ENCODE data around the gene GET3. TPM values are rescaled to one million over a fixed set of nuclear protein-coding genes. Genes with fewer than 3 reads are reported as not detected.

GET3 gene
- total RNA-seq, 1 donor from 2014 or later, result 57.5 TPM

DNA sequence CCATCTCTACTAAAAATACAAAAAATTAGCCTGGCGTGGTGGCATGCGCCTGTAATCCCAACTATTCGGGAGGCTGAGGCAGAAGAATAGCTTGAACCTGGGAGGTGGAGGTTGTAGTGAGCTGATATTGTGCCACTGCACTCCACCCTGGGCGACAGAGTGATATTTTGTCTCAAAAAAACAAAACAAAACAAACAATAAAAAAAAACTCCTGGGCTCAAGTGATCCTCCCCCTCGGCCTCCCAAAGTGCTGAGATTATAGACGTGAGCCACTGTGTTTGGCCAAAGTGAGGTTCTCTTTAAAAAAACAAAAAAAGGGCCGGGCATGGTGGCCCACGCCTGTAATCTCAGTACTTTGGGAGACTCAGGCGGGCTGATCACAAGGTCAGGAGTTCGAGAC lies 50.2 kb downstream of the GET3 start:
- H3K4me1 ChIP-seq, result peaks cover 69% of the 10 kb centered on the region
- H3K36me3 ChIP-seq, result no peaks in the 10 kb centered on the region
- TF ChIP-seq, protein P1, sequence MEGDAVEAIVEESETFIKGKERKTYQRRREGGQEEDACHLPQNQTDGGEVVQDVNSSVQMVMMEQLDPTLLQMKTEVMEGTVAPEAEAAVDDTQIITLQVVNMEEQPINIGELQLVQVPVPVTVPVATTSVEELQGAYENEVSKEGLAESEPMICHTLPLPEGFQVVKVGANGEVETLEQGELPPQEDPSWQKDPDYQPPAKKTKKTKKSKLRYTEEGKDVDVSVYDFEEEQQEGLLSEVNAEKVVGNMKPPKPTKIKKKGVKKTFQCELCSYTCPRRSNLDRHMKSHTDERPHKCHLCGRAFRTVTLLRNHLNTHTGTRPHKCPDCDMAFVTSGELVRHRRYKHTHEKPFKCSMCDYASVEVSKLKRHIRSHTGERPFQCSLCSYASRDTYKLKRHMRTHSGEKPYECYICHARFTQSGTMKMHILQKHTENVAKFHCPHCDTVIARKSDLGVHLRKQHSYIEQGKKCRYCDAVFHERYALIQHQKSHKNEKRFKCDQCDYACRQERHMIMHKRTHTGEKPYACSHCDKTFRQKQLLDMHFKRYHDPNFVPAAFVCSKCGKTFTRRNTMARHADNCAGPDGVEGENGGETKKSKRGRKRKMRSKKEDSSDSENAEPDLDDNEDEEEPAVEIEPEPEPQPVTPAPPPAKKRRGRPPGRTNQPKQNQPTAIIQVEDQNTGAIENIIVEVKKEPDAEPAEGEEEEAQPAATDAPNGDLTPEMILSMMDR (IDR thresholded peaks at IDR 0.05), result no peak
- DNase-seq (no peak), ATAC-seq (no peak)
- H3K27me3 ChIP-seq (ENCODE audit: low read depth), result no peaks in the 10 kb centered on the region
- no peaks in the 10 kb centered on the region for H3K9me3 ChIP-seq
- intact Hi-C loops (cut with DNase I), result no loop called here
- peak overlapping the region; percentile 99 for H3K27ac ChIP-seq
- H3K4me3 ChIP-seq, result no peak overlapping the region

DNA sequence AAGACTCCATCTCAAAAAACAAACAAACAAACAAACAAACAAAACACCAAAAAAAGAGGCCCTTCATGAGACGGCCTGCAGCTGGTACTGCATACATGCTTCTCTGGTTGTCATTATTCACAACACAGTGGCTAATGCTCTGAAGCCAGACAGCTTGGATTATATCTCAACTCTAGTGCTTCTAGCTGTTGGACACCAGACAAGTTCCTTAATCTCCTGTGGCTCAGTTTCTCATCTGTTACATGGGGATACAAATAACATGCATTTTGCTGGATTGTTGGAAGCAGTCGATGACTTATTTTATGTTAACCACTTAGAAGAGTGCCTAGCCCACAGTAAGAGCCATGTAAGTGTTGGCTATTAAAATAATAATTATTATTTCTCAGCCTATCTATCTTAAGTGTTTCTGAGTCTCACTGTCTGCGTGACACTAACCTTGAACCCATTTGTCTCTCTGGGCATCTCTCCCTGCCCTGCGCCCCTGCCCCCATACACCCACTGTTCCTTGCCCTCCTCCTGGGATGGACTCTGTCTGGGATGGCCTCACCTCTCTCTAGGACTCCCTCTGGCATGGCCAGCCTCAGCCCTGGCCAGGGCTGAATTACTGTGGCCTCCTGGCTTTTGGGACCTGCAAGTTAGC lies 50.9 kb downstream of the GET3 start:
- Histone ChIP-seq H3K4me1 (peaks cover 63% of the 10 kb centered on the region), H3K27me3 (ENCODE audit: low read depth) (no peaks in the 10 kb centered on the region), H3K4me3 (peak overlapping the region; percentile 95), H3K9me3 (no peaks in the 10 kb centered on the region), H3K27ac (peak overlapping the region; percentile 99), H3K36me3 (no peaks in the 10 kb centered on the region)
- DNase-seq, result no peak
- TF ChIP-seq, protein P1 (IDR thresholded peaks at IDR 0.05), result no peak
- intact Hi-C loops (cut with DNase I), result no loop called here
- ATAC-seq, result no peak

DNA sequence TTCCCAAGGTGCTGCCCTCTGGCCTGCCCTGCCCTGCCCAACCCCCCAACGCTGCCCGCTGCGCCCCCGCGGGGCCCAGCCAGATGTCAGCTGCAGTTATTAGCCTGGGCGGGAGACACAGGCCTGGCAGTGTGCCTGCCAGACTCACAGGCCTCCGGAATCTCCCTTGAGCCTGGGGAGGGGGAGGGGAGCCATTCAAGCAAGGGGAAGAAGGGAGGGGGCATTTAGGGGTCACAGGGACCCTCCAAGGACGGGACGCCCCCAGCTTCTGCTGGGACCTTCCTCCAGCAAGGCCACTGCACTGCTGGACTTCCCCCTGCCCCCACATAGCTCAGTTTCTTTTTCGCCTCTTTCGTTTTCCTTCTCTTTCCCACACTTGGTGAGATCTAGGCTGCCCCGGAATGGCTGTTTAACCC lies 51.4 kb downstream of the GET3 start:
- Histone ChIP-seq H3K27me3 (ENCODE audit: low read depth) (no peaks in the 10 kb centered on the region), H3K36me3 (no peaks in the 10 kb centered on the region), H3K4me1 (peaks cover 57% of the 10 kb centered on the region), H3K9me3 (no peaks in the 10 kb centered on the region), H3K4me3 (peak overlapping the region; percentile 95), H3K27ac (peak overlapping the region; percentile 99)
- DNase-seq, result peak; percentile 85
- TF ChIP-seq, protein P1 (IDR thresholded peaks at IDR 0.05), result no peak
- ATAC-seq, result no peak
- intact Hi-C loops (cut with DNase I), result no loop called here

DNA sequence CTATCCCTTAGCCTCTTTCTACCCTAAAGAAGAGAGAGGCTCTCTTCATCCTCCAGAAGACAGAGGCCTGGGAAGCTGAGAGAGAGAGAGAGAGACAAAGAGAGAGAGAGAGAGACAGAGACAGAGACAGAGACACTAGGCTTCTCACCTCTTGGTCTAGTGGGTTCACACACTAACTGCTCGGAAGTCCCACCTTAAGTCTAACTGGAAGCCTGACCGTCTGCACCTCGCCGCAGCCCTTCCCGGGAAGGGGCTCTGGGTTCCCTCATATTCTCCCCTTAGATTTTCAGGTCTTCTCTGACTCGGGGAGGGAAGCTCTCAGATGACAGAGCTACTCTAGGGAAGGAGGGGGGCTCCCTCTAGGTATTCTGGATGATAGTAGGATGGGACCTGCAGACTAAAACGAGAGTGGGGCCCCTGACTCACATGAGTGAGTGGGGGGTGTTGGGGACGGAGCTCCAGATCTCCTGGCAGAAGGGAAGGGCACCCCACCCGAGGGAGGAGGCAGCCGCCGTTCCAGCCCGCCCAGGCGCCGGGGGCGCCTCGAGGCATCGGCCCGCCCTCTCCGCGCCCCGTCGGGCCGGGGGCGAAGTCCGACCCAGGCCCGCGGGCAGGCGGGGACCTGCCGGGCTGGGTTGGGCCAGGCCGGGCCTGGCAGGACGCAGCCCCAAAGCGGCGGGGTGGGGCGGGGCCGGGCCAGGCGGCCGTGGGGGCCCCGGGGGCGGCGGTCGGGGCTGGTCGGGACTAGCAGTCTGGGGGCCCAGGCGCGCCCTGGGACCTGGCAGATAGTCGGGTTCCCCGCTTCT lies 52.0 kb downstream of the GET3 start:
- Histone ChIP-seq H3K36me3 (no peaks in the 10 kb centered on the region), H3K9me3 (no peaks in the 10 kb centered on the region), H3K4me3 (peak overlapping the region; percentile 95), H3K27ac (peak overlapping the region; percentile 99), H3K27me3 (ENCODE audit: low read depth) (no peaks in the 10 kb centered on the region), H3K4me1 (peaks cover 57% of the 10 kb centered on the region)
- no peak for ATAC-seq
- DNase-seq, result no peak
- intact Hi-C loops (cut with DNase I), result no loop called here
- TF ChIP-seq, protein P1 (IDR thresholded peaks at IDR 0.05), result no peak

DNA sequence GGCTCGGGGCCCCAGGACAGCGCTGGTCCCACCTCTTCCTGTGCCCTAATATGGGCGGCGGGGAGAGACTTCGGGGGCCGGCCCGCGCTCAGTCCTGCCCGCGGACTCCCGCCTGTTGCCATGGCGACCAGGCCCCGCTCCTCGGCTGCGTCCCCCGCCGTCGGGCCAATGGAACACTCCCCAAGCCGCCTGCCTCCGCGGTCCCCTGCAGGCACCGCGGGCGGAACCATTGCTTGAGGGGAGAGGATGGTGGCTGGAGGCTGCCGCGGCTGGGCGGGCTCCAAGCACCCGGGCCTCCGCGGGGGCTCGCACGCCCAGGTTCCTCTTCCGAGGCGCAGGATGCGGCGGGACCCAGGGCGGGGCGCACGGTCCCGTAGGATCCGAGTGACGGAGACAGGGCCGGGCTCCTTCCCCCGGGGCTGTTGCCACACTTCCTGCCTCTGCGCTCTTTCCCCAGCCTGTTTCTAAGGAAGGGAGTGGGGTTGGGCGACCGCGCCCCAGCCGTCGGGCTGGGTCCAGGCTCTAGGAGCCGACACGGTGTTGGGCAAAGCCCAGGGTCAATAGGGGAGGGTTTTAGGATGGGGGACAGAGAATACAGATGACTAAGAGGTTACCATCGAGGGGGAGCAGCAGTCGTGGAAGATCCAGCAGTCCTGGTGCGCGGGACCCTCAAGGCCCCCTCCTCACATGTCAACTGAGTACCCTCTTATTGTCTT lies 52.8 kb downstream of the GET3 start:
- TF ChIP-seq, protein P1 (IDR thresholded peaks at IDR 0.05), result no peak
- Histone ChIP-seq H3K4me1 (peaks cover 56% of the 10 kb centered on the region), H3K9me3 (no peaks in the 10 kb centered on the region), H3K27ac (peak overlapping the region; percentile 99), H3K36me3 (no peaks in the 10 kb centered on the region), H3K27me3 (ENCODE audit: low read depth) (no peaks in the 10 kb centered on the region), H3K4me3 (peak overlapping the region; percentile 95)
- DNase-seq (peak; percentile 99), ATAC-seq (peak; percentile 49 to 68)
- intact Hi-C loops (cut with DNase I), result no loop called here

All from lower lobe of right lung (tissue), 2 donors.